ENCODE measurements around the gene ZFPL1.

- TF ChIP-seq CTCF (conservative IDR thresholded peaks at IDR 0.05; ENCODE audit: low read length) (no peak), EZH2phosphoT487 (IDR thresholded peaks at IDR 0.05; ENCODE audit: borderline replicate concordance, low read depth, low read length) (no peak)
Observed at GRCh38 chr11:65083834-65084597, at the start of gene ZFPL1, which contains the start of gene CDCA5.
